Loucy (cell line): Measurements from ENCODE around the gene PPIP5K1.

Experiments used
- EZH2phosphoT487 ChIP-seq: fragments of 200-600 bp; IDR thresholded peaks from 2 replicates; pipeline ENCODE4 v1.6.1; 2018; ENCODE audit warnings: antibody characterized with exemption, mild to moderate bottlenecking, moderate library complexity, borderline replicate concordance
- TF ChIP-seq, protein P1 (sequence below): fragments of 200-600 bp; sonication (generic); conservative IDR thresholded peaks from 2 replicates; pipeline ENCODE4 v1.5.1; 2014; ENCODE audit warnings: mild to moderate bottlenecking, antibody characterized with exemption, low read length

DNA sequence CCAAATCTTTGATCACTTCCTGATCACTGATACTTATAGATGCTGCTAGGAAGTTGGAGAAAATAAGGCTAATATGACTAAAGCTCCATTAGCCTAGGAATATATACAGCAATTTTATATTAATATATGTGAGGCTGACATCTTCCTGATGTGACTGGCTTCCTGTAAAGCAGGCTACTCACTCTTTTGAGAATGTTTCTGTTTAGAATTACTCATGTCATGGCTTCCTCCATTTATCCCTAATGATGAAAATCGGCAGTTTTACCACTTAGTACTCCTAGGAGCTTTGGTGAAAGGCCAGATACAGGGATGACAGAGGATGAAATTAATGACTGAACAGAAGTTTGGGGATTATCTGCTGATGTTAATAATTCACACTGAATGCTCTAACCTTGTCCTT, 76.5 kb downstream of the PPIP5K1 start:
- TF ChIP-seq, protein P1, sequence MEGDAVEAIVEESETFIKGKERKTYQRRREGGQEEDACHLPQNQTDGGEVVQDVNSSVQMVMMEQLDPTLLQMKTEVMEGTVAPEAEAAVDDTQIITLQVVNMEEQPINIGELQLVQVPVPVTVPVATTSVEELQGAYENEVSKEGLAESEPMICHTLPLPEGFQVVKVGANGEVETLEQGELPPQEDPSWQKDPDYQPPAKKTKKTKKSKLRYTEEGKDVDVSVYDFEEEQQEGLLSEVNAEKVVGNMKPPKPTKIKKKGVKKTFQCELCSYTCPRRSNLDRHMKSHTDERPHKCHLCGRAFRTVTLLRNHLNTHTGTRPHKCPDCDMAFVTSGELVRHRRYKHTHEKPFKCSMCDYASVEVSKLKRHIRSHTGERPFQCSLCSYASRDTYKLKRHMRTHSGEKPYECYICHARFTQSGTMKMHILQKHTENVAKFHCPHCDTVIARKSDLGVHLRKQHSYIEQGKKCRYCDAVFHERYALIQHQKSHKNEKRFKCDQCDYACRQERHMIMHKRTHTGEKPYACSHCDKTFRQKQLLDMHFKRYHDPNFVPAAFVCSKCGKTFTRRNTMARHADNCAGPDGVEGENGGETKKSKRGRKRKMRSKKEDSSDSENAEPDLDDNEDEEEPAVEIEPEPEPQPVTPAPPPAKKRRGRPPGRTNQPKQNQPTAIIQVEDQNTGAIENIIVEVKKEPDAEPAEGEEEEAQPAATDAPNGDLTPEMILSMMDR: no peak
- no peak for TF ChIP-seq EZH2phosphoT487
